ENCODE data around the gene SAMD13.

DNA sequence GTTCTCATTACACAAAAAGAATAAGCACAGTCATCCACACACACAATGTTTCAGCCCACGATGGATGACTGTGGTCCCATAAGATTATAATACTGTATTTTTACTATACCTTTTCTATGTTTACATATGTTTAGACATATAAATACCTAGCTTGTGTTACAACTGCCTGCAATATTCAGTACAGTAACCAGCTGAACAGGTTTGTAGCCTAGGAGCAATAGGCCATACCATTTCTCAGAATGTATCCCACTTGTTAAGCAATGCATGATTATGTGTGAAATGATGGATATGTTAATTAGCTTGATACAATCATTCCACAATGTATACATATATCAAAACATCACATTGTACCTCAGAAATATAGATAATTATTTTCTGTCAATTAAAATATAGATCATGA, 33.2 kb upstream of the SAMD13 start:
- TF ChIP-seq POLR2AphosphoS5 (IDR thresholded peaks at IDR 0.05) = no peak
- TF ChIP-seq, protein P1, sequence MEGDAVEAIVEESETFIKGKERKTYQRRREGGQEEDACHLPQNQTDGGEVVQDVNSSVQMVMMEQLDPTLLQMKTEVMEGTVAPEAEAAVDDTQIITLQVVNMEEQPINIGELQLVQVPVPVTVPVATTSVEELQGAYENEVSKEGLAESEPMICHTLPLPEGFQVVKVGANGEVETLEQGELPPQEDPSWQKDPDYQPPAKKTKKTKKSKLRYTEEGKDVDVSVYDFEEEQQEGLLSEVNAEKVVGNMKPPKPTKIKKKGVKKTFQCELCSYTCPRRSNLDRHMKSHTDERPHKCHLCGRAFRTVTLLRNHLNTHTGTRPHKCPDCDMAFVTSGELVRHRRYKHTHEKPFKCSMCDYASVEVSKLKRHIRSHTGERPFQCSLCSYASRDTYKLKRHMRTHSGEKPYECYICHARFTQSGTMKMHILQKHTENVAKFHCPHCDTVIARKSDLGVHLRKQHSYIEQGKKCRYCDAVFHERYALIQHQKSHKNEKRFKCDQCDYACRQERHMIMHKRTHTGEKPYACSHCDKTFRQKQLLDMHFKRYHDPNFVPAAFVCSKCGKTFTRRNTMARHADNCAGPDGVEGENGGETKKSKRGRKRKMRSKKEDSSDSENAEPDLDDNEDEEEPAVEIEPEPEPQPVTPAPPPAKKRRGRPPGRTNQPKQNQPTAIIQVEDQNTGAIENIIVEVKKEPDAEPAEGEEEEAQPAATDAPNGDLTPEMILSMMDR (IDR thresholded peaks at IDR 0.05) = no peak
- TF ChIP-seq EP300 (IDR thresholded peaks at IDR 0.05) = no peak

Measured in sigmoid colon (tissue), 4 donors.